ENCODE results near the gene PIGA.
A peak's percentile ranks its signal among the peaks of the same experiment; 100 is the strongest.
"Not testable (repeated sequence)": the region's sequence is repeated elsewhere in the genome, so short reads cannot be mapped to it uniquely, and the experiment has no call there.

The PIGA gene

GRCh38 chrX:15336023-15336413 lies 695 bp upstream of the PIGA start:
- peak; percentile 46 for ATAC-seq
- no peaks in the 10 kb centered on the region for H3K9me3 Mint-ChIP-seq
- H3K36me3 Mint-ChIP-seq: peaks cover 46% of the 10 kb centered on the region
- H3K4me1 Mint-ChIP-seq: peaks cover 13% of the 10 kb centered on the region
- H3K27ac Mint-ChIP-seq: peak overlapping the region; percentile 95
- peak overlapping the region; percentile 80 for H3K4me3 Mint-ChIP-seq
- DNase-seq (ENCODE audit: low spot score in 2 of 2): peak in 1 of 2 donors; percentile 50

- Mint-ChIP-seq H3K9me3 (no peaks in the 10 kb centered on the region), H3K4me3 (peak overlapping the region; percentile 80), H3K36me3 (peaks cover 61% of the 10 kb centered on the region), H3K27ac (peak overlapping the region; percentile 95), H3K4me1 (peaks cover 13% of the 10 kb centered on the region)
- ATAC-seq (peak; percentile 3), DNase-seq (ENCODE audit: low spot score in 2 of 2) (no peak)
Measured at GRCh38 chrX:15334561-15334960, 762 bp downstream of the PIGA start.

GRCh38 chrX:15328821-15329220 lies 6.5 kb downstream of the PIGA start:
- H3K9me3 Mint-ChIP-seq: no peaks in the 10 kb centered on the region
- H3K27ac Mint-ChIP-seq: no peak overlapping the region
- H3K36me3 Mint-ChIP-seq: peaks cover 98% of the 10 kb centered on the region
- no peak overlapping the region for H3K4me3 Mint-ChIP-seq
- ATAC-seq: no peak
- no peak for DNase-seq (ENCODE audit: low spot score in 2 of 2)
- peaks cover 8% of the 10 kb centered on the region for H3K4me1 Mint-ChIP-seq

- ATAC-seq (no peak), DNase-seq (ENCODE audit: low spot score in 2 of 2) (no peak)
- H3K4me3 Mint-ChIP-seq: no peak overlapping the region
- H3K27ac Mint-ChIP-seq: no peak overlapping the region
- H3K36me3 Mint-ChIP-seq: peaks cover 99% of the 10 kb centered on the region
- H3K4me1 Mint-ChIP-seq: peaks cover 8% of the 10 kb centered on the region
- no peaks in the 10 kb centered on the region for H3K9me3 Mint-ChIP-seq
Measured at GRCh38 chrX:15328131-15328530, 7.2 kb downstream of the PIGA start.

GRCh38 chrX:15322472-15322871 lies 12.9 kb downstream of the PIGA start:
- H3K4me1 Mint-ChIP-seq: no peaks in the 10 kb centered on the region
- H3K9me3 Mint-ChIP-seq: no peaks in the 10 kb centered on the region
- ATAC-seq (no peak), DNase-seq (ENCODE audit: low spot score in 2 of 2) (no peak)
- no peak overlapping the region for H3K4me3 Mint-ChIP-seq
- no peak overlapping the region for H3K27ac Mint-ChIP-seq
- peaks cover 95% of the 10 kb centered on the region for H3K36me3 Mint-ChIP-seq

GRCh38 chrX:15322072-15322471 lies 13.3 kb downstream of the PIGA start:
- DNase-seq (ENCODE audit: low spot score in 2 of 2) (no peak), ATAC-seq (no peak)
- Mint-ChIP-seq H3K4me3 (no peak overlapping the region), H3K27ac (no peak overlapping the region), H3K36me3 (peaks cover 91% of the 10 kb centered on the region), H3K9me3 (no peaks in the 10 kb centered on the region), H3K4me1 (no peaks in the 10 kb centered on the region)

GRCh38 chrX:15321447-15321846 lies 13.9 kb downstream of the PIGA start:
- DNase-seq (ENCODE audit: low spot score in 2 of 2): no peak

GRCh38 chrX:15320297-15320696 lies 15.0 kb downstream of the PIGA start:
- DNase-seq (ENCODE audit: low spot score in 2 of 2): no peak
- H3K9me3 Mint-ChIP-seq: no peaks in the 10 kb centered on the region
- no peaks in the 10 kb centered on the region for H3K4me1 Mint-ChIP-seq
- H3K4me3 Mint-ChIP-seq: no peak overlapping the region
- ATAC-seq: no peak
- peaks cover 75% of the 10 kb centered on the region for H3K36me3 Mint-ChIP-seq
- no peak overlapping the region for H3K27ac Mint-ChIP-seq

More at GRCh38 chrX:15321447-15321846, 13.9 kb downstream of the PIGA start:
- no peaks in the 10 kb centered on the region for H3K4me1 Mint-ChIP-seq
- no peaks in the 10 kb centered on the region for H3K9me3 Mint-ChIP-seq
- peaks cover 86% of the 10 kb centered on the region for H3K36me3 Mint-ChIP-seq
- H3K4me3 Mint-ChIP-seq: no peak overlapping the region
- H3K27ac Mint-ChIP-seq: no peak overlapping the region
- ATAC-seq: no peak

- no peak for DNase-seq (ENCODE audit: low spot score in 2 of 2)
- ATAC-seq: no peak
- Mint-ChIP-seq H3K4me1 (no peaks in the 10 kb centered on the region), H3K27ac (no peak overlapping the region), H3K36me3 (peaks cover 62% of the 10 kb centered on the region), H3K9me3 (no peaks in the 10 kb centered on the region), H3K4me3 (no peak overlapping the region)
Measured at GRCh38 chrX:15319075-15319474, 16.2 kb downstream of the PIGA start.

GRCh38 chrX:15315509-15315908 lies 19.8 kb downstream of the PIGA start, which contains the start of gene ASB11:
Gene ASB11, minus strand, starts transcription at chrX:15315640. Its CDS starts 35 bp downstream, at chrX:15315605.
- no peak for ATAC-seq
- Mint-ChIP-seq H3K9me3 (no peaks in the 10 kb centered on the region), H3K27ac (no peak within 1 kb of the TSS)

GRCh38 chrX:15314472-15314871 lies 20.9 kb downstream of the PIGA start:
- ATAC-seq (no peak), DNase-seq (ENCODE audit: low spot score in 2 of 2) (no peak)
- Mint-ChIP-seq H3K4me3 (no peak overlapping the region), H3K9me3 (no peaks in the 10 kb centered on the region), H3K36me3 (peaks cover 16% of the 10 kb centered on the region), H3K4me1 (no peaks in the 10 kb centered on the region), H3K27ac (no peak overlapping the region)

More at GRCh38 chrX:15315509-15315908, 19.8 kb downstream of the PIGA start, which contains the start of gene ASB11:
- DNase-seq (ENCODE audit: low spot score in 2 of 2): no peak
- H3K4me1 Mint-ChIP-seq: no peaks in the 10 kb centered on the region
- H3K4me3 Mint-ChIP-seq: no peak within 1 kb of the TSS
- peaks cover 27% of the 10 kb centered on the region for H3K36me3 Mint-ChIP-seq

- ATAC-seq (no peak), DNase-seq (ENCODE audit: low spot score in 2 of 2) (no peak)
- Mint-ChIP-seq H3K4me3 (no peak overlapping the region), H3K9me3 (no peaks in the 10 kb centered on the region), H3K4me1 (no peaks in the 10 kb centered on the region), H3K27ac (no peak overlapping the region), H3K36me3 (no peaks in the 10 kb centered on the region)
Measured at GRCh38 chrX:15311119-15311518, 24.2 kb downstream of the PIGA start.

- DNase-seq (ENCODE audit: low spot score in 2 of 2) (no peak), ATAC-seq (no peak)
- H3K9me3 Mint-ChIP-seq: no peaks in the 10 kb centered on the region
- H3K4me3 Mint-ChIP-seq: no peak overlapping the region
- H3K27ac Mint-ChIP-seq: no peak overlapping the region
- H3K36me3 Mint-ChIP-seq: no peaks in the 10 kb centered on the region
- H3K4me1 Mint-ChIP-seq: no peaks in the 10 kb centered on the region
Measured at GRCh38 chrX:15310117-15310516, 25.2 kb downstream of the PIGA start.

- not testable (repeated sequence) for ATAC-seq; DNase-seq (ENCODE audit: low spot score in 2 of 2); H3K4me3 Mint-ChIP-seq; H3K4me1 Mint-ChIP-seq; H3K27ac Mint-ChIP-seq; H3K9me3 Mint-ChIP-seq; H3K36me3 Mint-ChIP-seq
Measured at GRCh38 chrX:15305899-15306298, 29.4 kb downstream of the PIGA start.

GRCh38 chrX:15301924-15302323 lies 33.4 kb downstream of the PIGA start:
- H3K9me3 Mint-ChIP-seq: no peaks in the 10 kb centered on the region
- H3K36me3 Mint-ChIP-seq: no peaks in the 10 kb centered on the region
- peaks cover 8% of the 10 kb centered on the region for H3K4me1 Mint-ChIP-seq
- no peak overlapping the region for H3K4me3 Mint-ChIP-seq
- DNase-seq (ENCODE audit: low spot score in 2 of 2) (peak; percentile 2 to 52), ATAC-seq (peak; percentile 98)
- peak overlapping the region; percentile 82 for H3K27ac Mint-ChIP-seq

GRCh38 chrX:15299941-15300851 lies 35.1 kb downstream of the PIGA start:
- Mint-ChIP-seq H3K4me1 (peaks cover 8% of the 10 kb centered on the region), H3K4me3 (no peak overlapping the region), H3K9me3 (no peaks in the 10 kb centered on the region), H3K36me3 (no peaks in the 10 kb centered on the region), H3K27ac (no peak overlapping the region)
- ATAC-seq (no peak), DNase-seq (ENCODE audit: low spot score in 2 of 2) (no peak)
